Hematopoietic multipotent progenitor cell treated with erythropoietin and hydrocortisone succinate and interleukin-3 and kit ligand, for 15 days (in vitro differentiated cells): ENCODE measurements around the gene C3orf22.

Source experiments
- DNase-seq: peaks from one replicate; pipeline ENCODE4 v3.0.0-alpha.2; 2015; ENCODE audit warnings: low spot score

C3orf22 gene

DNA sequence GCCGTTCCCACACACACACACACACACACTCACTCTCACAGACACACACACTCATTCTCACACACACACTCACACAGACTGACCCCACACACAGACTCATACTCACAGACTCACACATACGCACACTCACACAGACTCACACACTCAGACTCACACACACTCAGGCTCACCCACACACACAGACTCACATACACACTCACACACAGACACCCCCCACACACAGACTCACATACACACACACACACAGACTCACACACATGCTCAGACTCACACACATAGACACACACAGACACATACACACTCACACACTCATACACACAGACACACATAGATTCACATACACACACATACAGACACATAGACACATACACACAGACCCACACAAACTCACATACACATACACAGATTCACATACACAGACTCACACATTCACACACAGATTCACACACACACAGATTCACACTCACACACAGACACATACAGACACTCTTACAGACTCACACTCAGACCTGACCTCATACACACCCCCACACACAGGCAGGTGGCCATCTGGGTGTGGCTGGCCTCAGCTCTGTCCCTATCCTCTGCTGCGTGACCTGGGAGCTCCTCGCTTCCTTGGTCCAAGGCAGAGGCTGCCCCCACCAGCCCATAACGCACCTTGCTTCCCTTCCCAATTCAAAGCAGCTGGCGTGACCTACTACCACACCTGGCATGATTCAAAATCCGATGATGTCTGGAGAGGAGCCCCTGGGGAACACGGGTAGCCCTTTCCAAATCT is 1.9 kb downstream of the C3orf22 start:
- DNase-seq: no peak

DNA sequence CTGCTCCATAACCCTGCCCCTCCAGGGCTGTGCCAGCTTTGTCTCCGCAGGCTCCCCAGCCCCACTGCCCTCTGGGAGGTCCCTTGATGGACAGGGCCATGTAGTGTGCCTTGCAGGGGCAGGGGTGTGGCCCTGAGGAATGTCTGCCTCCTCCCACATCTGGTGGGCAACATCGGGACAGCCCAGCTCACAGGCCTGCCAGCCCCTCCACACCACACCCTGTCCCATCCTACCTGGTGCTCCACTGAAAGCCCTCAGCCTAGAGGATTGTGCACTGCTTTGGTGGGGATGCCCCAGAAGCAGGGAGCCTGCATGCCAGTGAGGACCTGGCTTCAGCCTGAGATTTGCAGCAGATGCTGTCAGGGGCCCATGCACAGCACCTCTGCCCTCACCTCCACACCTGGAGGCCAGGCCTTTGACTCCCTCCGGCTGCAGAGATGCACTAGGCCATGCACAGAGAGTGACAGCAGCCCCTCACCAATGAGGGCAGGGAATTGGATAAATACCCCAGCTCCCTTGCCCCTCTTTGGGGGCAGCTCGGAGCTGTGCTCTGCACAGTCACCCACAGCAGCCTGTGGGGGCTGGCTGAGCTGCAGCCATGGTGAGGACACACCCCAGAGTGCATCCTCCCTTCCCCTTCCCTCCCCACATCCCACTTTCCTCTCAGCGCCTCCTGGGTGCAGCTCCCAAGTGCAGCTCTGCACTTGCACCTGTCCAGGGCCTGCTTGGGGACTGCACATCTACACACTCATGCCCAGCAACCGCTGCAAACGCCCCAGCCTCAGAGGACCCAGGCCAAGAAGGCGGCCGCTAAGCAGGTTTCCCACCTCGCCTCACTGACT is 2.7 kb downstream of the C3orf22 start:
- no peak for DNase-seq

DNA sequence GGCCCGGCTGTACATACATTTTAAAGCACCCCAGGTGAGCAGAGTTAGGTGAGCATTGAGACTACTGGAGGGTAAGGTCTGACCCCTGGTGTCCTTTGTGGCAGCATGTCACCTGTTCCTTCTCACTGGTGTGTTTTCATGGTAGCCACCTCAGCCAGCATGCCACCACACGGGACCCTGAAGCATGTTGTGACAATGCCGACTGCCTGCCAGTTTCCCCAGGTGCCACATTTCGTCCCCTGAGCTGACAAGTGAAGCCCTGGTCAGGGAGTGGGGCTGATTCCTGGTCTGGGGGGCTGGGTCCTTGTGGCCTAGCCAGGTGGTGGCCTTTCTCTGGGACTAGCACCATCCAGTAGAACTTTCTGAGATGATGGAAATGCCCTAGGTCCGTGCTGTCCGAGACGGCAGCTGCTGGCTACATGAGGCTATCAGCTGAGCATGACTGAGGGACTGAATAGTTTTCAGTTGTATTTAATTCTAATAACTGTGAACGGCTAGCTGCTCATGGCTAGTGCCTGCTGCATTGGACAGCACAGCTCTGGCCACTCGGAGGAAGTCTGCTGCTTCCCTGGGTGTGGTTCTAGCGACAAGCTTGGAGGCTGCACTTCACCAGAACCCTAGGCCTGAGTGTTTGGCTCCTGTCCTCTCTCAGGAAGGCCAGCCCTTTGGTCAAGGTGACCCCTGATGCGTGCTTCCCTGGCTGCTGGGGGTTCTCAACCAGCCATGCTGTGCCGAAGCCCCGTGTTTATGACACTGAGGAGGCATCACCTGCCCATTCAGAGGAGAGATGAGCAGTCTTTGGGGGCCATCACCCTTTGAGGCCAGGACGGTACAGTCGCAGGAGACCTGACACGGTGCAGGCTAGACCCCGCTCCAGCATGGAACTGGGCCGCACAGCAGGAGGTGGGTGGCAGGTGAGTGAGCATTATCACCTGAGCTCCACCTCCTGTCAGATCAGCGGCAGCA is 3.9 kb downstream of the C3orf22 start:
- DNase-seq: no peak

DNA sequence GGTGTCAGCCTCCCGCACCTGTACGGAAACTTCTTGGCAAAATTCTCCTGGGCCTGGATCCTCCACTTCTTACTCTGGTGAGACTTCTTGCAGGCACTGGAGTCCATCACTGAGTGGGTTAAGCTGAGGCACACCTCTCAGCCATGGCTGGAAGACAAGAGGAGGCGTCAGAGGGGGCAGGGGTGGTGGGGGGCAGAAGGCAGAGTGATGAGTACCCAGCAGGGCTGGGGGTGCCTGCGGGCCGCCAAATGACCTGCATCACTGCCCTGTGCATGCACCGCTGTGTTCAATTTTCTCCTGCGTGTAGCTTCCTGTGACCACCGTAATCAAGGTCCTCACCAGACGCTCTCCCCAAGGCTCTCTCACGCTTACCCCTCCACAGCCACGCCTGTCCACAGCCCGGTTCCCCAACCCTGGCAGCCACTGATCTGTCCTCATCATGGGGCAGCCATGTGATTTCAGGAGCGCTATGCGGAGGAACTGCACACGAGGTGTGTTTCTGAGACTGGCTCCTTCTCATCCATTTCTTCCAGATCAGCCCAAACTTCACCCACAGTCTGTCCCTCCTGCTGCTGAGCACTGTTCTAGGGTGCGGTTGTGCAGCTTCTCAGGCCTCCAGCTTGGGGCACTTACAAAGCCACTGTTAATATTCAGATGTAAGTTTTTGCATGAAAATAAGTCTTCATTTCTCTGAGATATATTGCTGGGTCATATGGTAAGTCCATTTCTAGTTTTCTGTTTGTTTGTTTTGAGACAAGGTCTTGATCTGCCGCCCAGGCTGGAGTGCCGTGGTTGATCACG is 5.2 kb downstream of the C3orf22 start:
- DNase-seq: no peak

DNA sequence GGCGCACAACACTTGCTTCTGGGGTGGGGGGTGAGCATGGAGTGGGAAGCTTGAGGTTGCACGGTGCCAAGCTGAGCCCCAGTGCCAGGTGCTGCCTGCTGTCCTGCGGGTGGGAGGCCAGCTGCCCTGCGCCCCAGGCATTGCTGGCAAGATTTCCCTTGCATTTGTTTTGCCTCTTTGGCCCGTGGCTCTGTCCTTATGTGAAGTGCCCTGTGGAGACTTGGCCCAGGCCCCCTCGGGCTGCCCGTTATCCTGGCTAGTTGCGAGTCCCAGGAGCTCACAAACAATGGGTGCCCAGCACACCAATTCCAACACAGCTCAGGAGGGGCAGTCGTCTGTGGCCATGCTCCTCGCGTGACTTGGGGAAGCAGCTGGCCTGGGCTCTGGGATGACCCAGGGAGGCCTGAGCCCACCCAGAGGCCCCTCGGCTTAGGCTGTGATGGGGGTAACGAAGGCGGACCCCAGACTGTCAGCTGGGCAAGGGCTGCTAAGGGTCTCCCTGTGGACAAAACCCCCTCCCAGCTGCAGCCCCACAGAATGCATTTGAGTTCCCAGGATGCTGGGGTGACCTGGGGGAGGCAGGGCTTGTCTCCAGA is 5.9 kb downstream of the C3orf22 start:
- DNase-seq: no peak

DNA sequence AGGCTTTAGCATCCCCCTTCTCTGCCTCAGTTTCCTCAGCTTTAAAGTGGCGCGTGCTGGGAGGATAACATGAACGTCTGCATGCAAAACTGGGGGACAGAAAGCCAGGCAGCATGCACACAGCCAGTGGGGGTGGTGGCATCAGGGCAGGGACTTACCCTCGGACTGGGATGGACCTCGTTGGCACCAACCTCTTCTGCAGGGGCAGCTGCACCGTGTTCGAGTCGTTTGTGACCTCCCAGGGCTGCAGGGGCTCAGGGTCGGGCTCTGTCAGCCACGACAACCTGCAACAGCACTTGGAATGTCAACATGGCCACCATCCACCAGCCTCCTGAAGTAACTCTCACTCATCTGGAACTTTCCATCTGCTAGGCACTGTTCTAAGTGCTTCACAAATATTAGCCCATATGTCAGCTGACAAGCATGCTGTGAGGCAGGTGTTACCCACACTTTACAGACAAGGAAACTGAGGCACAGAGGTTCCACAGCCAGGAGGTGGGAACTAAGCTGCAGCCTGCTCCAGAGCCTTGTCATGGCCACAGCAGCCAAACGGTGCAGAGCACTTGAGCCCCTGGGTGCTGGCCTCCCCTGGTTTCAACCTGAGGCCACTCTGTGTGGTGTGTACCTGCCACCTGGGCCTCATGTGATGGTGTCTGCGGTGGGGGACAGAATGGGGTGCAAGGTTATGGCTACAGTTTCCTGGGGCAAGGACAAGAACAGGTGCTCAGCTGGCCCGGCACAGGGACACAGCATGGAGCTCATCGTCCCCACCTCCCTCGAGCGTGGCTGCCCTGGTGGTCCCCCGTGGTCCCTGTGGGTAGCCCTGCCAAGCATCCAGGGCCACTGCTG is 6.7 kb downstream of the C3orf22 start:
- DNase-seq: no peak

DNA sequence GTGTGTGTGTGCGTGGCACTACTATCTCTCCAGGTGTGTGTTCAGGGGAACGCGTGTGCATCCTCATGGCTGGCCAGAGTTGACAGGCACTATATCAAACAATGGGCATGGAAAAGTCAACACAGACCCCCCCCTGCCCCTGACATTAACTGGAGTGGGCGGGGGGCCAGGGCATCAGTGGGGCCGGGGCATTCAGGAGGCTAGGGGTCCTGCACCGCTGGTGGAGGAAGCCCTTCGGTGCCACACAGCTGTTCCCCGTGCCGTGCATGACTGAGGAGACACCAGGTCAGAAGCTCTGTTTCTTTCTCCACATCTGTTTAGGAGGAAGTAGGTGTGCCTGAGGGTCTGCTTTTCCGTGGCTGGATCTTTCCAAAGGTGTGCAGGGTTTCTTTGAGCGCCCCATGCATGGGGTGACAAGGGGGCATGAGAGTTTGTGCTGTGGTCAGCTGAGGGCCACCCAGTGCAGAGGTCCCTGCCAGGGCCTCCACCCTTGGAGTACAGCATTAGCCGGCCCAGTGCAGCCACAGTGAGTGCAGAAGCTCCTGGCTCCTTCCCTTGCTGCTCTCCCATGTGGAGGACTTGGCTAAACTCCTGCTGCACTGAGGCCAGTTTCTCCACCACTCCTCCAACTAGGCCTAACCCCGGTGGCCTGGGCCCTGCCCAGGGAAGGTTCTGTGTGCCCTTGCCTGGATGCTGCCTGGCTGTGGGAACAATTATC is 7.5 kb downstream of the C3orf22 start:
- DNase-seq: no peak

DNA sequence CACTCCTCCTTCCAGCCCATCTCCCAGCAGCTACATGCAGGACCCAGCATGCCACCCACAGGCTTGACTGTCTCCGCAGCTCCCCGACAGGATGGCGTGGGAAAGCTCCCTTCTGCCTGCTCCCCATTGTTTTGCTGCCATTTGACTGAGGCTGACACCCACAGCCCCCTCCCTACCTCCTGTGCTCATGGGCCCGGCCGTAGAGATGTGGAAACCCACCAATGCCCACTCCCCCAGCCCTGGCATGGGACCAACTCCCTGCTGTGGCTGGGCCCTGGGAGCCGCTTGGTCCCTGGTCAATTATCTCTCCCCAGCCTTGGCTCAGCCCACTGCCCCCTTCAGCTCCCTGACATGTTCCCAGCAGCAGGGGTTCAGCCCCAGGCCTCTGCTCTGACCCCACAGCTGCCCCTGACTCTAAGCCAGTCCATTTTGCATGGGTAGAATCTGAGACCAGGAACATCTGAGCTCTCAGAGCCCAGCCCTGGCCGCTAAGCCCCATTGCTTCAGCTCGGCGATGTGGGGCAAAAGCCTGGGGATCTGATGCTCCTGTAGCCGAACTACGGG is 8.2 kb downstream of the C3orf22 start:
- no peak for DNase-seq

DNA sequence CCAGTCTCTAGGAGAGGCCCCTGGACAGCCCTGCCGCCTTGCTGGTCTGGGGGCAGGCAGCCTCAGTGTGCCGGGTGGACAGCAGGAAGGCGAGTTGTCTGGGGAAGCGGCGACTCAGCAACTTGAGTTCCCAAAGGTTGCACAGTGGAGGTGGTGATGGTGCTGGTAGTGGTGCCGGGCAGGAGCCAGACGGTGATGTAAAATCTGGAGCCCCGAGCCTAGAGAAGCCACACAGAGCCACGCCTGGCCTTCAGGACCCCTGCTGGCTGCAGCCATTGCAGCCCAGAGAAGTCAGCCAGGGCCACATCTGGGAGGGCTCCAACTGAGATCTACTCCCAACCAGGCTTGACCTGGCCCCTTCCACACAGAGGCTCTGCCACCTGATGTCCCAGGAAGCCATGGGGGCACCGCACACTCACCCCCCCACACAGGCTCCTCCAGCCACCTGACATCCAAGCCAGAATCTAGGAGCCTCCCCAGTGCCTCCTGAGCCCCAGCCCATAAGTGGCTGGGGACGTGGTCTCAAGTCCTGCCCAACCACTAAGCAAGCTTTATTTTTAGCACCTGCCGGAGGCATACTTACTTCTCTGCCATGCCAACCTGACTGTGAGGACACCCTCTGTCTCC is 8.8 kb downstream of the C3orf22 start:
- DNase-seq: no peak

DNA sequence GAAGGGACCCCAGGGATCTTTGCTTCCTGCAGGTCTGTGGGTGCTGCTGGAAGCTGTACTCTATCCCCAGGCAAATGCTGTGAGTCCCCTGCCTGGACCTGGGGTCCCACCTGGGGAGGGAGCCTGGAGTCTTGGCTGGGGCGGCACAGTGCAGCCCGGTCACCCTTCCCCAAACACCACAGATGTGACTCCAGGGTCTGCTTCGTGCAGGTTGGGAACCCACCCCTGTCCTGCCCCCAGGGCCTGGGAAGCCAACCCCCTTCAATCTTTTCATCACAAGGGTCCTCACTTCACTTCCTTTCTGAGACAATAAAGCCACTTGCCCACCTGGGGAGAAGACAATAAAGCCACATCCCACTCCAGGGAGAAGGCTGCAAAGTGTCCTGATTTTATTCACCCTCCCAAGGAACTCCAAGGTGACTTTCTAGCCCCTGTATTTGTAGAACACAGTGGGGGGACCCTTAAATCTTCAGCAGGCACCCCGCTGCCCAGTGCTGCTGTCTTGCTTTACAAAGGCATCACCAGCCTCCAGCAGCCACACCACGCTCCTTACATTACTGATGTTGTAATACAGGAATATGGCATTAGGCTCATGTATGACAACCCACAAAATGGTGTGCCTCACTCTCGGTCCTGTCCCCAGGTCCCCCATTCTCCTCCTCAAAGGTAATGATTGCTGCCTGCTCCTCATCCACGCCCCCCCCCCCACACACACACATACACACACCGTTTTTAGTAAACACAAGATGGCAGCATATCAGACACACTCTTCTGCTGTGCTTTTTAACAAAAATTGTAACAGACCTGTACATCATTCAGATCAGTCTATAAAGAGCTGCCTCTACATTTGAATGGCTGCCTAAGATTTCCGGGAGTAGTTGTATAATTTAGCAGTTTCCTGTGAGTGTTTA is 9.9 kb downstream of the C3orf22 start:
- DNase-seq: no peak

DNA sequence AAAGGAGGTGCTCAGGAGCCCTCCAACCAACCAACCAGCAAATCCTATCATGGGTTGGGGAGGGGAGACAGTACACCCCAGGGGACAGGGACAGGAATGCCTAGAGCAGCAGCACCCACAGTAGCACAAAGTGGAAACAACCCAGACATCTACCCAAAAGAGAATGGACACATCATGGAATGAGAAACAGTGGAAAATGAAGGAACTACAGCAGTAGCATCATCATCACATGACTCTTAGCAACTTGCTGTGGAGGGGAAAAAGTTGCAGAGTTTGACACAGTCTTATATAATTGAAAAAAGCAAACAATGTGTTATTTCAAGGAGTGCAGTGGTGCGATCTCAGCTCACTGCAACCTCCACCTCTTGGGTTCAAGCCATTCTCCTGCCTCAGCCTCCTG is 11.0 kb downstream of the C3orf22 start:
- DNase-seq: no peak

DNA sequence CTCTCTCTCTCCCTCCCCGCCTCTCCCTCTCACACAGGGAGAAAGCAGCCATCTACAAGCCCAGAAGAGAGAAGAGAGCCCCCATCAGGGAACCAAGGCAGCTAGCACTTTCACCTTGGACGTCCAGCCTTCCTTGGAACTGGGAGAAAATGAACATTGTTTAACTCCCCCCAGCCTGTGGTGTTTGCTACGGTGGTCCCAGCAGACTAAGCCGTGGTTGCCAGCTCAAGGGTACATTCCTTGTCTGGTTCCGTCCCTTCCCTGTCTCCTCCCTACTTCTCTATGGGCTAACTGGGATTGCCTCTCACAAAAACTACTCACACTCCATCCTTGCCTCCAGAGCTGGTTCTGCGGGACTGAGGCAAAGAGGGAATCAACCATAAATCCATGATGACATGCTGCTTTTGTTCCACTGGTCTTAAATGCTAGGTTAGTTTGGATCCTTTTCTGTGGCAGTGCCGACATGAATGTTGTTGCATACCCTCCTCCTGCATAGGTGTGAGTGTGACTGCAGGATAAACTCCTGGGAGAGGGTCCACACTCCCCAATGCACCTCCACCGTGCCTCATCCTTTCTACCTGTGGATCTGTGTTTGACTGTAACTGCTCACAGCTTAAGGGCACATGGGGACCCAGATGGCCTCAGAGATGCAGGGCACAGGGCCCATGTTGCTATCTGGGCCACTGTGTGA is 12.0 kb downstream of the C3orf22 start:
- no peak for DNase-seq

DNA sequence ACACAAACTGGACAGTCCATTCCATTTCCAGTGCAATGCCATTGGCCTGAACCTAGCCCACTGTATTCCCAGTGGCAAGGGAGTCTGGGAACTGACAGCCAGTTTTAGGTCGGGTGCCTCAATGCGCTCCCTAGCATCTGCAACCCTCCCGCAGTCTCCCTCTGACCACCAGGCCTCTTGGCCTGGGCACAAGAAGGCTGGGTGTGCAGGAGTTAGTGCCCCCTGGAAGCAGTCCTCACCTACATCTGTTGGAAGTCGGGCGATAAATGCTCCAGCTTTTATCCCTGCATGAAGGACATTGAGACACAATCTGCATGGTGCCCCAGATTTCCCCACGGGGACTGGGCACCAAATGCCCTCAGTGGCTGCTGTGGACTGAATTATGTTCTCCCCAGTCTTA is 12.7 kb downstream of the C3orf22 start:
- no peak for DNase-seq

DNA sequence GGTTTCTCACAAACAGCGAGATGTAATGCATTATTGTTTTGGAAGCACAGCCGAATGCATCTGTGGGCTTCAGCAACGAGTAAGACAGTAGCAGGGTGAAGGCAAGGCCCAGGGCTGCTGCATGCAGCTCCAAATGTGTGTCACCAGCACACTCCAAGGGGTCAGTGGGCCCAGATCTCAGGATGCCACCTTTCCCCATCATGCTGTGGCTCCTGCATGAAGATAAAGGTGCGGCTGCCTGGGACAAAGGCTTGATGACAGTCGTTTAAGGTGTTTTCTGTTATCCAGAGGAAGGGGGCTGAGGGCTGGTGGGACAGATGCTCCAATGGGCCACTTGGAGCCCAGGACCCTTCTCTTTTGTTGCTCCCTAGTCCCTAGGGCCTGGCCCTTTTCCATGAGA is 13.2 kb downstream of the C3orf22 start:
- DNase-seq: no peak

DNA sequence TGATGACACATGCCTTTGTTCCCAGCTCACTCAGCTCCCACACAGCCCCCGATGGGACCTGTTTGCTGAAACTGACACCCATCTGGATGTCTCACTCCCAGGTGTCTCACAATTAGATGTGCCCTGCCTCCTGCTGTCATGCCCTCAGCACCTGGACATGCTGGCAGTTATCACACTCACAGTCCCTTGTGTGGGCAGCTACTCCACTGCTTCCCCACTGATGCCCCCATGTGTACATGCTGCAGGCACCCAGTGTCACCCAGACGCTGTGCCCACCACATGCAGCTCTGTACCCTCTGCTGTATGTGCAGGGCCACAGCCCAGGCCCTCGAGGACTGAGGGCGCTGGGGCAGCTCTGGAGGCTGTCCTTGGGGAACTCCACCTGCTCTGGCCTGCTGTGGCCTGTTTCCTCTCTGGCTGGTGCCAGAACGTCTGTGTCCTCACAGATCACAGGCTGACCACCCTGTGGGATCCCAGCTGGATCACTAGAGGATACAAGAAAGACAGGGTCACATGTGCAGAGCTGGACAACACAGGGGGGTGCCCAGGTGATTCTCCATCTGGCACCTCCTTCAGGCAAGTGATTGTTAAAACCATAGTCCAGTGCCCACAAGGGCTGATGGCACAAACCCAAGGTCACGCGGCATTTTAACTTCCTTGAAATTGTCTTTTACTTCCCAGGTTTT is 14.0 kb downstream of the C3orf22 start:
- no peak for DNase-seq

DNA sequence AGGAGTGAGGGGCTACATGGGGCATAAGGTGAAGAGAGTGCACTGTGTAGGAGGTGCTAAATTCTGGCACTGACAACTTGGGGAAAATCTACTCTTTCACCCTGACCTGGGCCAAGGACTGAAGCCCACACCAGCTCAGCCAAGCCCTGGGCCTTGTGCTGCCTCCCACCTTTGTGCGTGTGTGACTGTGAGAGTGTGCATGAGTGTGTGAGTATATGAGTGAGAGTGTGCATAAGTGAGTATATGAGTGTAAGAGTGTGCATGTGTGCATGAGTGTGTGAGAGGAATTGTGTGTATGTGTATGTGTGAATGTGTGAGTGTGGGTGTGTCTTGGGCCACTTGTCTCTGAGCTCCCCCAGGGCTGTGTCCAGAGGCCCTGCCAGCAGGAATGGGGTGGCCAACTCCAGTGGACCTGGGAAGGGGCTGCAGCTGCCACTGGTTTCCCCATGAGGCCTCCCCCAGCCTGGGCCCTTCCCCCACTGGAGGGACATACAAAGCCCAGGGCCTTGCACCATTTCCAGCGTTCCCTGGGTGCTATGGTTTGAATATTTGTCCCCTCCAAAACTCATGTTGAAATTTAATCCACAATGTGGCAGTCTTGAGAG is 15.2 kb downstream of the C3orf22 start:
- DNase-seq: no peak
